GM18517 (cell line): ENCODE results near the gene SLC34A1.

Experiments
- ATAC-seq: cut with Tn5 transposase; IDR thresholded peaks from one replicate; pipeline ENCODE4 v1.9.1; 2021; ENCODE audit warnings: mild to moderate bottlenecking, moderate library complexity; ENCODE audit not compliant: unreplicated experiment

The SLC34A1 gene

GRCh38 chr5:177430140-177430951, 46.1 kb downstream of the SLC34A1 start:
- ATAC-seq = no peak

DNA sequence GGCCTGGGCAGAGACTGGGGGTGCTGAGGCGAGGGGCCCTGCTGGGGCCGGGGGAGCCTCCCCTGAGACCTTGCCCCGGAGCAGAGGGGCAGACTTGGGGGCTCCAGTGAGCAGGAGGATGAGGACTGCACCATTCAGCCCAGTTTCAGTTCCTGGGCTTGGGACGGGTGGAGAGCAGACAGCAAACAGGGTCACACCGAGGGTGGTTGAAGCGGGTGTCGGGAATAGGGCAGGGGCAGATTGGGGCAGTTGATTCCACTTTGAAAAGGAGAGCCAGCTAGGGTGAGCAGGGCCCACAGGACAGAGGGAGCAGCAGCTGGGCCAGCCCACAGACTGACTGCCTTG, 46.7 kb downstream of the SLC34A1 start:
- no peak for ATAC-seq

- ATAC-seq = peak; percentile 44
Measured at GRCh38 chr5:177431317-177432142, 47.3 kb downstream of the SLC34A1 start.

DNA sequence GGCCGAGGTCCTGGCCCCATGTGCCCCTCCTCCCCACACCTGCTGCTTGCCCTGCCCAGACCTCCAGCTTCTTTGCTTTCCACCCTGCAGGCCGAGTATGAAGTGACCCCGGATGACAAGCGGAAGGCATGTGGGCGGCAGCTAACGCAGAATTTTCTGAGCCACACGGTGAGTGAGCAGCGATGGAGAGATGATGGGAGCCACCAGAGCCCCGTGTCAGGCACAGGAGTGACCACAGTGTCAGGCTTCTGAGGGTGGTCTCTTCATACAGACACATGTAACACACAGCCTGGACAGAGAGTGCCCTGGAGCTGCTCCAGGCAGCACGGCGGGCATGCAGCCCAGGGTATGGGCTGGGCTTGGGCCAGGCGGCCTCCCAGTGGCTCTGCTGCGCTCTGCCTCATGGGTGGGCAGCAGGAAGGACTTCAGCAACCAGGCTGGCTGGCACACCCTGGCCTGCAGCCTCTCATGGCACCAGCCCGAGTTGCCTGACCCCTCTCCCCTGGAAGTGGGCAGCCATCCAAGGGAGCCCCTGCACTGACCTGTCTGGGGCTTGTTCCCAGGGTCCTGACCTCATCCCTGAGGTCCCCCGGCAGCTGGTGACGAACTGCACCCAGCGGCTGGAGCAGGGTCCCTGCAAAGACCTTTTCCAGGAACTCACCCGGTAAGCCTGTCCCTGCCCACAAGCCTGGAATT, 48.1 kb downstream of the SLC34A1 start:
- no peak for ATAC-seq

- ATAC-seq = no peak
Measured at GRCh38 chr5:177432839-177433657, 48.8 kb downstream of the SLC34A1 start.

DNA sequence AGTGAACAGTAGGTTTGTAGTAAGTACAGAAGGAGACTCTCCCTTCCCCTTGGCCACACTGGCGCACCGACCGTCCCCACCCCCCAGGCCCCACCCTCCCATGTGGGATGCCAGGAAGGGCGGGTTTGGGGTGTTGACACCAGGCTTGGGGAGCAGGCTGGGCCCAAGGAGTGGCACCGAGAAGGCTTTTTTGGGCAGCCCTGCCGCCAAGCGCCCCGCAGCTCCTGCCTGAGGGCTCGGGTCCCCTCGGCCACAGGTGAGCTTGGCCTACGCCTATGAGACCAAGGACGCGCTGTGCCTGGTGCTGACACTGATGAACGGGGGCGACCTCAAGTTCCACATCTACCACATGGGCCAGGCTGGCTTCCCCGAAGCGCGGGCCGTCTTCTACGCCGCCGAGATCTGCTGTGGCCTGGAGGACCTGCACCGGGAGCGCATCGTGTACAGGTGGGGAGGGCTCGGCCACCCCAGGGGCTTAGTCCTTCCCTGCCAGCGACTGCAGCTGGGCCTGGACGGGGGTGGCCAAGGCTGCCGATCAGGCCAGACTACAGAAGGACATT, 49.5 kb downstream of the SLC34A1 start:
- ATAC-seq = no peak

- ATAC-seq = no peak
Measured at GRCh38 chr5:177434437-177434836, 50.2 kb downstream of the SLC34A1 start.

DNA sequence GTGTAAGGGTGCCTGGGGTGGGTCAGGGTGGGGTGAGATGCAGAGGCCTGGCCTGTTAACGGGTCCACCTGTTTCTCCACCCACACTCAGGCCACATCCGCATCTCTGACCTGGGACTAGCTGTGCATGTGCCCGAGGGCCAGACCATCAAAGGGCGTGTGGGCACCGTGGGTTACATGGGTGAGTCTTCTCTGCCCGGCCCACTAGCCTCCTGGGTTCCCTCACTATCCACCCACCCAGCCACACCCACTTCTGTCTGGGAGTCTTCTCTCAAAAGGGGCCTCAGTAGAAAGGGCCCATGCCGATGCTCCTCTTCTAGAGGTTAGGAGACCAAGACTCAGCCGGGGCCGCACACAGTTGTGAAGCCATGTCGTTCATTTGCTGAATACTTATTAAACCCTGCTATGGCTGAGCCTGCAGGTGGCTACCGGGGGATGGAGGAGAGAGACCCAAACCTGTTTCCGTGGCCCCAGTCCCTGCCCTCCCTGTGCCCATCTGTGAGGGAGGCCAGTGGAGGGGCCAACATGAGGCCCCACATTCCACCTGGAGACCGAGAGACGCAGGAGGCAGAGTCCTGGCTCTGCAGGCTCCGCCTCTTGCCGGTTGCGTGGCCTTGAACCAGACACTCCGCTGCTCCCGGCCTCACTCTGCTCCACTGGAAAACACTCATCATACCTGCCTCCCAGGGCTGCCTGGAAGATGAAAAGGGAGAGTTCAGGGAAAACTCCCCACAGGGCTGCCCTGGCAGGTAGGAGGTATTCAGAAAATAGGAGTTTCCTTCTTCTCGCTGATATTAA, 50.9 kb downstream of the SLC34A1 start:
- no peak for ATAC-seq

DNA sequence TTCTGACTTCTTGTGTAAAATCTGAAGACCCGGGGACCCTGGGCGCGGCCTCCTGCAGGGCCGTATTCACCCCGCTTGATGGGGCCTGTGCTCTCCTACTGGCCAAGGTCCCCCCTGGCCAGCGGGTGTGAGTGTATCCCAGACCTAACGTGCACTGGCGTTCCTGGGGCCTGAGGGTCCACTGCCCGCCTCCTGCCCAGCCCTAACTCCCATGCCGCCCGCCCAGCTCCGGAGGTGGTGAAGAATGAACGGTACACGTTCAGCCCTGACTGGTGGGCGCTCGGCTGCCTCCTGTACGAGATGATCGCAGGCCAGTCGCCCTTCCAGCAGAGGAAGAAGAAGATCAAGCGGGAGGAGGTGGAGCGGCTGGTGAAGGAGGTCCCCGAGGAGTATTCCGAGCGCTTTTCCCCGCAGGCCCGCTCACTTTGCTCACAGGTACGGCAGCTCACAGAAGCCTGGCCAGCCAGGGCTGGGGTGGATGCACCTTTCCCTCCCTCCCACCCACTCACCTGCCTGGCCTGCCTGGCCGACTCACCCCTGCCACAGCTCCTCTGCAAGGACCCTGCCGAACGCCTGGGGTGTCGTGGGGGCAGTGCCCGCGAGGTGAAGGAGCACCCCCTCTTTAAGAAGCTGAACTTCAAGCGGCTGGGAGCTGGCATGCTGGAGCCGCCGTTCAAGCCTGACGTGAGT, 51.8 kb downstream of the SLC34A1 start:
- ATAC-seq = no peak

DNA sequence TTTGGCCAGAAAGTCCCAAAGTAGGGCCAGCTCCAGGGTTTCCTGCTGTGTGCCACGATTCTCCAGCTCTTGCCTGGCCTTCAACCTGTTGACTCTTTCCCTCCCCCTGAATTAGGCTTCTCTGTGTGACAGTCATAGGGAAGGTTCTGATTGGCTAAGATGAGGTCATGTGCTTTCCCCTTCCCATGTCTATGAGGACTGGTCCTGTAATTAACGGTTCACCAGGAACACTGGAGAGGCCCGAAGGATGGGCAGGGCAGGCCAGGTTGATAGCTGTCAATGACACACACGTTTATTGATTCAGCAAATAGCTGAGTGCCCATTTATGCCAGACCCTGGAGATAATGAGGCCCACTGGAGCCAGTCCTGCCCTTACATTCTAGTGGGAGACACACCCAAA, 53.4 kb downstream of the SLC34A1 start:
- ATAC-seq = no peak

GRCh38 chr5:177438468-177438867, 54.2 kb downstream of the SLC34A1 start:
- ATAC-seq = no peak

DNA sequence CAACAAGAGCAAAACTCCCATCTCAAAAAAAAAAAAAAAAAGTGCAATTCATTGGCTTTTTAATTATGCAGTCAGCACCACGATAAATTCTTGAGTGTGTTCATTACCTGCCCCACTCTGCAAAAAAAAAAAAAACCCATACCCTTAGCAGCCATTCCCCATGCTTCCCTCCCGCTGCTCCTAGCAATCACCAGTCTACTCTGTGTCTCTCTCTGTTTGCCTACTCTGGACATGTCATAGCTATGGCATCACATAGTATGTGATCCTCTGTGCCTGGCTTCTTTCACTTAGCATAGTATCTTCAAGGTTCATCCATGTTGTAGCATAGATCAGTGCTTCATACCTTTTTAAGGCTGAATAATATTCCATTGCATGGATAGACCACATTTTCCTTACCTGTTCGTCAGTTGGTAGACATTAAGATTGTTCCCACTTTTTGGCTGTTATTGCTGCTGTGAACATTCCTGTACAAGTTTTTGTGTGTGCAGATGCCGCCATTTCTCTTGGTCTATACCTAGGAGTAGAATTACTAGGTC, 55.4 kb downstream of the SLC34A1 start:
- ATAC-seq = no peak

DNA sequence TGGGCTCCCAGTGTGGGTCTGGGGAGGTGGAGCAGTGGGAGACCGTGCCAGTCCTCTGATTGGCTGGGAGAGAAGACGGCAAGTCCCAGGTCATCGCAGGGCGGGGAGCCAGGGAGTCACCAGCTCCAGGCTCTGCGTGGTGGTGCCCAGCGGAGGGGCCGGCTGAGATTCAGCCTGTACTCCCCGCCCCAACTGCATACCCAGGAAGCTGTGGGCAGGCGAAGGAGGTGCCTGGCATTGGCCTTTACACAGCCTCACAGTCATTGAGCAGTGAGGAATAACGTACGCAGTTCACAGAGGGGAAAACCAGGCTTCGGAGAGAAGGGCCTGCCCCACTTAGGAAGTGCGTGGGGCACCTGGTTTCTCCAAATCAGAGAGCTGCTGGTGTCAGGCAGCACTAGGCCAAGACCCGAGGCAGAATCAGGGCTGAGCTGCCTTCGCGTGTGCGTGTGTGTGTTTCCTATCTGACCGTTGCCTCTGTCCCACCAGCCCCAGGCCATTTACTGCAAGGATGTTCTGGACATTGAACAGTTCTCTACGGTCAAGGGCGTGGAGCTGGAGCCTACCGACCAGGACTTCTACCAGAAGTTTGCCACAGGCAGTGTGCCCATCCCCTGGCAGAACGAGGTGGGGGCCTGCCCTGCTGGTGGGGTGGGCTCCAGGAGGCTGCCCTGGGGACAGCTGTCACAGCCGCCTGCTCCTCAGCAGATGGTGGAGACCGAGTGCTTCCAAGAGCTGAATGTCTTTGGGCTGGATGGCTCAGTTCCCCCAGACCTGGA, 56.2 kb downstream of the SLC34A1 start:
- no peak for ATAC-seq

DNA sequence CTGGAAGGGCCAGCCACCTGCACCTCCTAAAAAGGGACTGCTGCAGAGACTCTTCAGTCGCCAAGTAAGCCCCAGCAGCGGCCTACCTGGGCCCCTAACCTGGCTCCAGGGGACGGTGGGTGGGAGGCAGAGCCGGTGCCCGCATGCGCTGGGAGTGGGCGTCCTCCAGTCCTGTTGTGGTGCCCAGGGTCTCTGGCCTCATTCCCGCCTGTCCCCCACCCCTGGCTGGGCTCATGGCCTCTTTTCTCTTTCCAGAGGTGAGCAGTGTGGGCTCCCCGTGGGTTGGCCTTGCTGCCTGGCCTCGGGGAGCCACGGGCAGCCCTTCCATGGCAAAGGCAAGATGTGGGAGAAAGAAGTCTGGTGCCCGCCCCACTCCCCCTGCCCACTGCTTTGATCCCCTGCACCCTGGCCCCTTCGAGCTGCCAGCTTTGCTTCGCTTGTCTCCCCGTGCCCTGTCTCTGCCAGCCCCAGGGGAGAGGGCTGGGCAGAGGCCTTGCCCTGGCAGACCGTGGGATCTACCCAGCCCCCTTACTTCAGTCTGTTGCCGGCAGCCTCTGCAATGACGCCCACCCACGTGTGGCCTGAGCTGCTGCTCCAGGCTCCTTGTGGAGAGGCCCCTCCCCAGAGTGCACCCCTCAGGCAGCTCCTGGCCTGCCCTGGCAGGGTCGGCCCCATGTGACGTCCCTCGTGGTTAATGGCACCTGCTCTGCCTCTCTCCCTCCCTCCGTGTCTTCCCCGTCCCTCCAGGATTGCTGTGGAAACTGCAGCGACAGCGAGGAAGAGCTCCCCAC, 57.0 kb downstream of the SLC34A1 start:
- ATAC-seq = no peak

GRCh38 chr5:177442066-177442826, 58.0 kb downstream of the SLC34A1 start:
- no peak for ATAC-seq

GRCh38 chr5:177443144-177443983, 59.1 kb downstream of the SLC34A1 start:
- ATAC-seq = no peak
